A549 (cell line): ENCODE data around the gene CPSF2. TPM values are rescaled to one million over a fixed set of nuclear protein-coding genes. Genes with fewer than 3 reads are reported as not detected.

Experiments
- ATAC-seq, 2 experiments: fragments of 200-7000 bp in 1 of 2; fragments of >200 bp in 1 of 2; cut with Nextera tagmentation in 1 of 2; cut with Tn5 transposase in 1 of 2; 3 replicates each; pipeline versions ENCODE4 v1.8.0 to v1.9.1; 2018 to 2020; ENCODE audit warnings: mild to moderate bottlenecking in 1 of 2, moderate library complexity in 1 of 2
- CTCF ChIA-PET: fragments of 300-600 bp; sonication (Branson Sonifier 250); formaldehyde crosslinking; extraction: SDS; loops from one replicate; lab custom pipeline; 2021; ENCODE audit warnings: antibody characterized with exemption, inconsistent platforms; lab: Yijun Ruan, JAX
- POLR2A ChIA-PET: fragments of 350-600 bp; formaldehyde crosslinking; extraction: SDS; loops from one replicate; lab custom pipeline; 2021; ENCODE audit warnings: antibody characterized with exemption, inconsistent platforms; lab: Yijun Ruan, JAX
- DNase-seq, 2 experiments: peaks; one replicate each; pipeline versions ENCODE4 v3.0.0 to v3.0.0-alpha.2; 2011 to 2016; ENCODE audit warnings: low read depth in 1 of 2, low spot score in 1 of 2
- FAIRE-seq: peaks from 2 replicates; lab custom pipeline; 2011; peaks lifted over from hg19 to GRCh38; lab: Jason Lieb, UNC
- H3K27ac ChIP-seq, 2 experiments: fragments of >200 bp; sonication (Bioruptor Twin); formaldehyde crosslinking; 3 replicates each; pipeline ENCODE4 v1.5.1; 2016 to 2017
- H3K4me1 ChIP-seq: fragments of >200 bp; sonication (Bioruptor Twin); formaldehyde crosslinking; 3 replicates; pipeline ENCODE4 v1.6.1; 2016
- H3K4me2 ChIP-seq: fragments of >200 bp; sonication (Bioruptor Twin); formaldehyde crosslinking; 3 replicates; pipeline ENCODE4 v1.6.1; 2016
- H3K4me3 ChIP-seq: fragments of >200 bp; sonication (Bioruptor Twin); formaldehyde crosslinking; 3 replicates; pipeline ENCODE4 v1.5.1; 2016
- H3K9me3 ChIP-seq: fragments of >200 bp; sonication (Bioruptor Twin); formaldehyde crosslinking; 3 replicates; pipeline ENCODE4 v1.6.1; 2016
- BHLHE40 ChIP-seq: IDR thresholded peaks from 2 replicates; pipeline ENCODE4 v1.6.1; 2012; ENCODE audit warnings: low read depth, low read length, inconsistent platforms
- CBX8 ChIP-seq: fragments of 200-600 bp; sonication (generic); IDR thresholded peaks from 2 replicates; pipeline ENCODE4 v1.6.1; 2016
- CTCF ChIP-seq: fragments of >200 bp; sonication (Bioruptor Twin); formaldehyde crosslinking; IDR thresholded peaks from 3 replicates; pipeline ENCODE4 v1.5.1; 2016
- E2F6 ChIP-seq: IDR thresholded peaks from 2 replicates; pipeline ENCODE4 v1.6.1; 2012; ENCODE audit warnings: low read depth, borderline replicate concordance
- EHF ChIP-seq: fragments of 250-450 bp; sonication (Bioruptor Pico); IDR thresholded peaks from 2 replicates; pipeline ENCODE4 v1.5.0; 2020; ENCODE audit warnings: mild to moderate bottlenecking
- EHMT2 ChIP-seq: fragments of 200-600 bp; sonication (generic); IDR thresholded peaks from 2 replicates; pipeline ENCODE4 v1.6.1; 2016; ENCODE audit warnings: antibody characterized with exemption, low read depth, mild to moderate bottlenecking, moderate library complexity
- FOSL2 ChIP-seq, 2 experiments: fragments of 450-650 bp in 1 of 2; fragments of >200 bp in 1 of 2; sonication (Bioruptor Twin) in 1 of 2; formaldehyde crosslinking; IDR thresholded peaks; 2 replicates each; pipeline versions ENCODE4 v1.5.0 to v1.6.1; 2016 to 2020; ENCODE audit warnings: mild to moderate bottlenecking in 1 of 2, moderate library complexity in 1 of 2
- HOXA7 ChIP-seq: fragments of 250-450 bp; sonication (Bioruptor Pico); IDR thresholded peaks from 2 replicates; pipeline ENCODE4 v1.5.0; 2020; ENCODE audit warnings: mild to moderate bottlenecking, moderate library complexity
- HOXB5 ChIP-seq: fragments of 250-450 bp; sonication (Bioruptor Pico); IDR thresholded peaks from 2 replicates; pipeline ENCODE4 v1.5.0; 2020; ENCODE audit warnings: mild to moderate bottlenecking, moderate library complexity
- JUN ChIP-seq, 2 experiments: fragments of >200 bp; sonication (Bioruptor Twin); formaldehyde crosslinking; IDR thresholded peaks; 2 replicates in 1 of 2; 3 replicates in 1 of 2; pipeline ENCODE4 v1.6.1; 2016 to 2017
- KDM5A ChIP-seq: fragments of 200-600 bp; sonication (generic); IDR thresholded peaks from 2 replicates; pipeline ENCODE4 v1.6.1; 2016; ENCODE audit warnings: antibody characterized with exemption, mild to moderate bottlenecking
- MAFK ChIP-seq: fragments of 450-650 bp; IDR thresholded peaks from 2 replicates; pipeline ENCODE4 v1.6.1; 2014; ENCODE audit not compliant: partially characterized antibody
- MAX ChIP-seq: IDR thresholded peaks from 2 replicates; pipeline ENCODE4 v1.6.1; 2012
- NFE2L2 ChIP-seq: fragments of 150-350 bp; conservative IDR thresholded peaks from 2 replicates; pipeline ENCODE4 v1.6.1; 2014; ENCODE audit warnings: low read length
- NPAS2 ChIP-seq: fragments of 250-450 bp; sonication (Bioruptor Pico); IDR thresholded peaks from 2 replicates; pipeline ENCODE4 v1.8.0; 2022; ENCODE audit warnings: mild to moderate bottlenecking, moderate library complexity, borderline replicate concordance
- PBX3 ChIP-seq: IDR thresholded peaks from 2 replicates; pipeline ENCODE4 v1.6.1; 2012
- PHF8 ChIP-seq: fragments of 200-600 bp; sonication (generic); IDR thresholded peaks from 2 replicates; pipeline ENCODE4 v1.6.1; 2016; ENCODE audit warnings: low read depth, mild to moderate bottlenecking, antibody characterized with exemption, moderate library complexity, borderline replicate concordance
- POLR2AphosphoS2 ChIP-seq: conservative IDR thresholded peaks from 2 replicates; pipeline ENCODE4 v1.6.1; 2012; ENCODE audit warnings: low read length, improper control_type of control experiment, inconsistent platforms
- SREBF2 ChIP-seq: fragments of 450-650 bp; IDR thresholded peaks from 2 replicates; pipeline ENCODE4 v1.6.1; 2014; ENCODE audit warnings: mild to moderate bottlenecking, moderate library complexity
- TFCP2L1 ChIP-seq: fragments of 250-450 bp; sonication (Bioruptor Pico); IDR thresholded peaks from 2 replicates; pipeline ENCODE4 v1.5.0; 2021; ENCODE audit warnings: mild to moderate bottlenecking
- TP53 ChIP-seq: fragments of 250-450 bp; sonication (Bioruptor Pico); IDR thresholded peaks from 2 replicates; pipeline ENCODE4 v1.5.0; 2021; ENCODE audit warnings: mild to moderate bottlenecking, moderate library complexity
- USF2 ChIP-seq: fragments of 450-650 bp; IDR thresholded peaks from 2 replicates; pipeline ENCODE4 v1.6.1; 2014; ENCODE audit warnings: antibody characterized with exemption
- ZNF302 ChIP-seq: fragments of 250-450 bp; sonication (Bioruptor Pico); IDR thresholded peaks from 2 replicates; pipeline ENCODE4 v1.9.0; 2021; ENCODE audit warnings: inconsistent platforms, mild to moderate bottlenecking, moderate library complexity
- WGBS: methylation state at CpG from one replicate; pipeline ENCODE4 v1.1.6; 2017; ENCODE audit errors: missing lambda C conversion rate; 5-methylcytosine and 5-hydroxymethylcytosine counted together
- polyA plus RNA-seq, 4 experiments: library from polyadenylated mRNA; depleted of rRNA in 3 of 4; stranded (reverse); fragments of >200 nt; fragmentation: RNase III in 1 of 4; extraction: RNeasy Plus Mini Kit Qiagen cat#74134 plus additional on column Dnase treatment in 1 of 4; gene quantifications; 2 replicates in 3 of 4; 3 replicates in 1 of 4; pipeline ENCODE4 v1.2.3, GENCODE V29; 2011 to 2017

Gene CPSF2
- polyA plus RNA-seq, 2 of the 4 experiments (the other 2 are of a cell fraction), result 57.3 to 75.3 TPM

- TF ChIP-seq MAX, result peak; percentile 64
- TF ChIP-seq HOXB5 (CRISPR knock-in tag), result no peak
- TF ChIP-seq EHMT2, result no peak
Measured at GRCh38 chr14:92106143-92106926, 15.4 kb upstream of the CPSF2 start, which contains the start of gene ATXN3 (continued).

- POLR2A ChIA-PET, result no interaction called here
- FAIRE-seq (no peak), DNase-seq (no peak)
Measured at GRCh38 chr14:92108345-92109254, 13.2 kb upstream of the CPSF2 start.

GRCh38 chr14:92109490-92109889 lies 12.3 kb upstream of the CPSF2 start:
- peaks cover 11% of the 10 kb centered on the region for H3K4me1 ChIP-seq
- WGBS, result 77% methylated on average over 5 of the region's 5 CpGs
- no peak overlapping the region for H3K4me3 ChIP-seq
- POLR2A ChIA-PET, result interaction anchor here (0.7 kb wide), 1 partner anchor 1073 kb away, joined by 7 read pairs; no protein-coding TSS in a partner anchor
- DNase-seq (no peak), FAIRE-seq (no peak), ATAC-seq (no peak)
- TF ChIP-seq FOSL2 (IDR thresholded peaks at IDR 0.05), result no peak
- TF ChIP-seq FOSL2 (CRISPR knock-in tag; IDR thresholded peaks at IDR 0.05), result no peak
- no peak for TF ChIP-seq HOXB5 (CRISPR knock-in tag)
- TF ChIP-seq KDM5A, result no peak
- no peak for TF ChIP-seq POLR2AphosphoS2
- no peak for TF ChIP-seq CBX8
- no peak for TF ChIP-seq CTCF
- TF ChIP-seq PHF8, result no peak
- TF ChIP-seq BHLHE40, result no peak
- no peak overlapping the region for H3K4me2 ChIP-seq
- H3K9me3 ChIP-seq, result no peaks in the 10 kb centered on the region
- H3K27ac ChIP-seq, result no peak overlapping the region
- CTCF ChIA-PET, result interaction anchor here (4.6 kb wide), 1 partner anchor 10 kb away, joined by 99 read pairs; the partner anchor contains the start of genes CPSF2 and NDUFB1

More at GRCh38 chr14:92108345-92109254, 13.2 kb upstream of the CPSF2 start:
- Histone ChIP-seq H3K4me3 (no peak overlapping the region), H3K4me1 (peaks cover 15% of the 10 kb centered on the region), H3K27ac (no peak overlapping the region), H3K9me3 (no peaks in the 10 kb centered on the region), H3K4me2 (no peak overlapping the region)
- no peak for ATAC-seq
- no peak for TF ChIP-seq JUN (IDR thresholded peaks at IDR 0.05)
- TF ChIP-seq EHMT2, result no peak
- TF ChIP-seq ZNF302, result no peak
- TF ChIP-seq SREBF2, result no peak
- TF ChIP-seq MAFK, result no peak
- TF ChIP-seq PBX3, result no peak
- TF ChIP-seq TFCP2L1 (CRISPR knock-in tag), result no peak
- no peak for TF ChIP-seq NPAS2 (CRISPR knock-in tag)
- no peak for TF ChIP-seq E2F6
- TF ChIP-seq USF2, result no peak
- no peak for TF ChIP-seq TP53
- TF ChIP-seq NFE2L2, result no peak
- TF ChIP-seq EHF (CRISPR knock-in tag), result no peak
- no peak for TF ChIP-seq HOXA7 (CRISPR knock-in tag)
- no peak for TF ChIP-seq BHLHE40
- CTCF ChIA-PET, result interaction anchor here (0.9 to 4.6 kb wide), 2 partner anchors 11 to 360 kb away, joined by 3 to 99 read pairs; partner anchors contain the start of genes CPSF2 and NDUFB1
- WGBS, result 57% methylated on average over 11 of the region's 11 CpGs
